ENCODE measurements around the gene STEAP1B. TPM values are rescaled to one million over a fixed set of nuclear protein-coding genes. Genes with fewer than 3 reads are reported as not detected.
A peak's percentile ranks its signal among the peaks of the same experiment; 100 is the strongest.

STEAP1B gene
- total and polyA plus RNA-seq, 2 of the 4 experiments (the other 2 are of a cell fraction): 7.9 to 13.8 TPM

- ChIA-PET CTCF (interaction anchor here (1.1 kb wide), 1 partner anchor 278 kb away, joined by 3 read pairs; no protein-coding TSS in a partner anchor), POLR2A (ENCODE audit: unreplicated experiment) (no interaction called here)
- no peak overlapping the region for H3K18ac ChIP-seq (ENCODE audit: low read depth, low read length)
- in situ Hi-C loops (cut with MboI; ENCODE audit: low sequenced_read_pairs): no loop called here
- no peaks in the 10 kb centered on the region for H3K9me1 ChIP-seq (ENCODE audit: insufficient read depth, low read length)
- H4K8ac ChIP-seq (ENCODE audit: low read depth in 2 of 2, low read length in 2 of 2): no peak overlapping the region
- H3K56ac ChIP-seq (ENCODE audit: extremely low read depth, insufficient read depth, low read length): no peak overlapping the region
- no peak overlapping the region for H3K4ac ChIP-seq (ENCODE audit: low read depth, low read length)
- H2AFZ ChIP-seq (replicated peaks; ENCODE audit: low read length, poor library complexity): no peak overlapping the region
- H2AK5ac ChIP-seq (ENCODE audit: low read depth, low read length): no peak overlapping the region
- ATAC-seq (ENCODE audit: low read depth): no peak
- peak; percentile 18 for DNase-seq
- intact Hi-C loops (cut with micrococcal nuclease): no loop called here
- WGBS, 2 experiments (ENCODE audit: extremely low coverage in 2 of 2, insufficient read length in 1 of 2): 72% methylated on average over 2 of the region's 4 CpGs; no CpG with 5 or more reads in 1 of the 2 experiments
- no peak for TF ChIP-seq RFX5 (IDR thresholded peaks at IDR 0.05; ENCODE audit: low read depth, low read length)
- TF ChIP-seq SMC3 (IDR thresholded peaks at IDR 0.05; ENCODE audit: low read depth, low read length): no peak
- no peak for TF ChIP-seq NFE2L2 (IDR thresholded peaks at IDR 0.05; ENCODE audit: low read depth, low read length)
- no peak for TF ChIP-seq BHLHE40 (IDR thresholded peaks at IDR 0.05; ENCODE audit: low read depth, low read length)
- H4K91ac ChIP-seq (ENCODE audit: insufficient read depth, low read depth, low read length): no peak overlapping the region
- H2AK9ac ChIP-seq (replicated peaks; ENCODE audit: low read depth, low read length, poor library complexity): no peak overlapping the region
- H2BK5ac ChIP-seq (ENCODE audit: low read depth, low read length, poor library complexity, severe bottlenecking): no peak overlapping the region
- no peaks in the 10 kb centered on the region for H4K20me1 ChIP-seq (ENCODE audit: insufficient read depth, low read length)
- H4K5ac ChIP-seq (ENCODE audit: low read depth, low read length): no peak overlapping the region
- dilution Hi-C loops (cut with HindIII; ENCODE audit: low sequenced_read_pairs, unreplicated experiment): no loop called here
- no peak overlapping the region for H2BK15ac ChIP-seq (ENCODE audit: low read depth, low read length)
- no peaks in the 10 kb centered on the region for H3K4me1 ChIP-seq (ENCODE audit: control insufficient read depth, insufficient read depth, low read length)
- no peak overlapping the region for H3K14ac ChIP-seq (replicated peaks; ENCODE audit: low read depth, low read length)
- H2BK120ac ChIP-seq (ENCODE audit: low read depth, low read length): no peak overlapping the region
- no peak overlapping the region for H3K4me3 ChIP-seq (ENCODE audit: insufficient read depth, low read depth, low read length)
- H3K36me3 ChIP-seq (ENCODE audit: control insufficient read depth, insufficient read depth, low read length): no peaks in the 10 kb centered on the region
- no peaks in the 10 kb centered on the region for H3K79me1 ChIP-seq (ENCODE audit: low read depth in 1 of 2, low read length in 2 of 2)
- H3K27ac ChIP-seq (ENCODE audit: insufficient read depth, low read length): no peak overlapping the region
- H2BK20ac ChIP-seq (ENCODE audit: low read depth, low read length): no peak overlapping the region
- no peak overlapping the region for H3K9ac ChIP-seq (ENCODE audit: low read depth, low read length)
- BruUV-seq (replicated peaks): no TSS peak
- H3K27me3 ChIP-seq (ENCODE audit: control insufficient read depth, insufficient read depth, low read length): no peaks in the 10 kb centered on the region
- no peaks in the 10 kb centered on the region for H3K9me3 ChIP-seq (ENCODE audit: control insufficient read depth, insufficient read depth, low read length)
- no peak overlapping the region for H3K4me2 ChIP-seq (ENCODE audit: low read depth, low read length)
- H3K23ac ChIP-seq (ENCODE audit: low read depth, low read length): no peak overlapping the region
Observed at GRCh38 chr7:22387583-22387982, 112.4 kb downstream of the STEAP1B start.
